ENCODE results near the gene DIP2B. TPM values are rescaled to one million over a fixed set of nuclear protein-coding genes. Genes with fewer than 3 reads are reported as not detected.

The DIP2B gene
- total RNA-seq, 2 experiments from 2014 or later: 17.0 to 24.1 TPM

GRCh38 chr12:50530532-50530931 lies 25.7 kb downstream of the DIP2B start:
- CTCF ChIA-PET (ENCODE audit: unreplicated experiment): no interaction called here
- DNase-seq (ENCODE audit: low spot score): no peak
- no peaks in the 10 kb centered on the region for H3K4me1 ChIP-seq (ENCODE audit: insufficient read depth, low read length, poor library complexity, severe bottlenecking)
- 0 out of 2 replicates have a peak, but pooled peaks cover 3% of the 10 kb centered on the region for H3K36me3 ChIP-seq (ENCODE audit: insufficient read depth, low read length)
- TF ChIP-seq EZH2phosphoT487 (IDR thresholded peaks at IDR 0.05; ENCODE audit: borderline replicate concordance, low read depth, low read length) (no peak), CTCF (conservative IDR thresholded peaks at IDR 0.05; ENCODE audit: low read length) (no peak)
- H2AFZ ChIP-seq (ENCODE audit: low read length): no peak overlapping the region
- no peak overlapping the region for H3K4me2 ChIP-seq (ENCODE audit: low read length)
- H3K9me3 ChIP-seq (ENCODE audit: low read length): no peaks in the 10 kb centered on the region
- no peak overlapping the region for H3K27ac ChIP-seq (ENCODE audit: low read depth, low read length, poor library complexity, severe bottlenecking)
- H3K79me2 ChIP-seq (ENCODE audit: insufficient read depth, low read depth, low read length): no peaks in the 10 kb centered on the region
- intact Hi-C loops (cut with micrococcal nuclease; ENCODE audit: unreplicated experiment): no loop called here
- no peaks in the 10 kb centered on the region for H4K20me1 ChIP-seq (ENCODE audit: insufficient read depth, low read length)
- H3K4me3 ChIP-seq (ENCODE audit: low read depth, low read length, poor library complexity, severe bottlenecking): no peak overlapping the region
- H3K9me2 ChIP-seq (ENCODE audit: insufficient read depth, low read length): no peaks in the 10 kb centered on the region
- BruUV-seq (replicated peaks): no TSS peak
- POLR2A ChIA-PET: no interaction called here

- ChIA-PET CTCF (ENCODE audit: unreplicated experiment) (no interaction called here), POLR2A (no interaction called here)
- Histone ChIP-seq H4K20me1 (ENCODE audit: insufficient read depth, low read length) (no peaks in the 10 kb centered on the region), H3K9me2 (ENCODE audit: insufficient read depth, low read length) (no peaks in the 10 kb centered on the region), H3K4me1 (ENCODE audit: insufficient read depth, low read length, poor library complexity, severe bottlenecking) (no peaks in the 10 kb centered on the region), H3K36me3 (ENCODE audit: insufficient read depth, low read length) (0 out of 2 replicates have a peak, but pooled peaks cover 3% of the 10 kb centered on the region), H3K4me3 (ENCODE audit: low read depth, low read length, poor library complexity, severe bottlenecking) (no peak overlapping the region), H3K9me3 (ENCODE audit: low read length) (no peaks in the 10 kb centered on the region), H3K27ac (ENCODE audit: low read depth, low read length, poor library complexity, severe bottlenecking) (no peak overlapping the region), H3K4me2 (ENCODE audit: low read length) (no peak overlapping the region), H2AFZ (ENCODE audit: low read length) (no peak overlapping the region), H3K79me2 (ENCODE audit: insufficient read depth, low read depth, low read length) (no peaks in the 10 kb centered on the region)
- TF ChIP-seq CTCF (conservative IDR thresholded peaks at IDR 0.05; ENCODE audit: low read length) (no peak), EZH2phosphoT487 (IDR thresholded peaks at IDR 0.05; ENCODE audit: borderline replicate concordance, low read depth, low read length) (no peak)
- BruUV-seq (replicated peaks): no TSS peak
- intact Hi-C loops (cut with micrococcal nuclease; ENCODE audit: unreplicated experiment): no loop called here
- DNase-seq (ENCODE audit: low spot score): no peak
Measured at GRCh38 chr12:50533203-50533584, 28.4 kb downstream of the DIP2B start.

- intact Hi-C loops (cut with micrococcal nuclease; ENCODE audit: unreplicated experiment): no loop called here
- no peak for DNase-seq (ENCODE audit: low spot score)
- H3K9me2 ChIP-seq (ENCODE audit: insufficient read depth, low read length): no peaks in the 10 kb centered on the region
- H2AFZ ChIP-seq (ENCODE audit: low read length): no peak overlapping the region
- BruUV-seq (replicated peaks): no TSS peak
- TF ChIP-seq CTCF (conservative IDR thresholded peaks at IDR 0.05; ENCODE audit: low read length) (no peak), EZH2phosphoT487 (IDR thresholded peaks at IDR 0.05; ENCODE audit: borderline replicate concordance, low read depth, low read length) (no peak)
- 0 out of 2 replicates have a peak, but pooled peaks cover 3% of the 10 kb centered on the region for H3K36me3 ChIP-seq (ENCODE audit: insufficient read depth, low read length)
- H4K20me1 ChIP-seq (ENCODE audit: insufficient read depth, low read length): no peaks in the 10 kb centered on the region
- no peak overlapping the region for H3K4me2 ChIP-seq (ENCODE audit: low read length)
- H3K27ac ChIP-seq (ENCODE audit: low read depth, low read length, poor library complexity, severe bottlenecking): no peak overlapping the region
- ChIA-PET POLR2A (interaction anchor here (1.4 kb wide), 1 partner anchor 13 kb away, joined by 5 read pairs; no protein-coding TSS in a partner anchor), CTCF (ENCODE audit: unreplicated experiment) (no interaction called here)
- H3K9me3 ChIP-seq (ENCODE audit: low read length): no peaks in the 10 kb centered on the region
- no peaks in the 10 kb centered on the region for H3K79me2 ChIP-seq (ENCODE audit: insufficient read depth, low read depth, low read length)
- no peaks in the 10 kb centered on the region for H3K4me1 ChIP-seq (ENCODE audit: insufficient read depth, low read length, poor library complexity, severe bottlenecking)
- no peak overlapping the region for H3K4me3 ChIP-seq (ENCODE audit: low read depth, low read length, poor library complexity, severe bottlenecking)
Measured at GRCh38 chr12:50533971-50534370, 29.2 kb downstream of the DIP2B start.
